ENCODE results near the gene SWSAP1. TPM values are rescaled to one million over a fixed set of nuclear protein-coding genes. Genes with fewer than 3 reads are reported as not detected.

The SWSAP1 gene
- total RNA-seq, 1 experiment from 2014 or later, result 2.5 TPM

DNA sequence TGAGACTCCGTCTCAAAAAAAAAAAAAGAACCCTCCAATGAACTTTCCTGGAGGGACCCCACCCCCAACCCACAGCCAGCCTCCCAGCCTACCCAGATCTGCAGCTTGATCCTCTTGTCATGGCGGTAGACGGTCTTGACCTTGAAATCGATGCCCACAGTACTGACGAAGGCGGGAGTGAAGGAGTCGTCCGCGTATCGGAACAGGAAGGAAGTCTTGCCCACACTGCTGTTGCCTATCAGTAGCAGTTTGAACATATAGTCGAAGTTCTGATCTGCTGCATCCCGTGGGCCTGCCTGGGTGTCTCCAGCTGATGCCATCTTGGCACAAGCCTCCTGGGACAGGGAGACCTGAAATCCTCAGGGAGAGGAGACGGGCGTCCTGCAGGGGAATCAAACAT lies 37.4 kb upstream of the SWSAP1 start:
- Histone ChIP-seq H3K79me2 (ENCODE audit: insufficient read depth, low read length) (no peaks in the 10 kb centered on the region), H4K20me1 (ENCODE audit: insufficient read depth) (no peaks in the 10 kb centered on the region), H3K4me2 (ENCODE audit: low read length) (no peak overlapping the region), H3K27me3 (ENCODE audit: insufficient read depth, low read length) (no peaks in the 10 kb centered on the region), H3K27ac (ENCODE audit: low read depth, low read length) (no peak overlapping the region), H3K4me1 (ENCODE audit: control insufficient read depth in 1 of 2, insufficient read depth in 2 of 2, low read length in 2 of 2) (peaks cover 6 to 18% of the 10 kb centered on the region in 2 experiments), H3K4me3 (replicated peaks in 1 of 2; ENCODE audit: low read depth in 1 of 2, low read length in 2 of 2) (no peak overlapping the region), H3K9me2 (ENCODE audit: insufficient read depth) (no peaks in the 10 kb centered on the region), H3K9ac (ENCODE audit: low read length) (no peak overlapping the region), H2AFZ (ENCODE audit: low read depth, low read length, poor library complexity, severe bottlenecking) (no peak overlapping the region), H3K36me3 (ENCODE audit: control insufficient read depth in 1 of 2, insufficient read depth in 2 of 2, low read length in 2 of 2) (peaks cover 15 to 16% of the 10 kb centered on the region in 2 experiments), H3K9me3 (ENCODE audit: control insufficient read depth in 1 of 2, insufficient read depth in 1 of 2, low read depth in 1 of 2, low read length in 2 of 2) (peaks cover 0 to 5% of the 10 kb centered on the region in 2 experiments; a peak in 1 of 4 replicates)
- intact Hi-C loops (cut with micrococcal nuclease), result no loop called here
- ChIA-PET RAD21 (ENCODE audit: low non-redundant PET in 1 of 2, low total read pairs in 2 of 2, uncharacterized antibody in 2 of 2, unreplicated experiment in 2 of 2) (interaction anchor here in 1 of 2 experiments (0.7 kb wide), 1 partner anchor 9 kb away, joined by 3 read pairs; the partner anchor contains the start of gene TMEM205), CTCF (interaction anchor here (1.2 kb wide), 1 partner anchor 43 kb away, joined by 3 read pairs; no protein-coding TSS in a partner anchor), POLR2A (no interaction called here)
- ATAC-seq, result no peak
- DNase-seq (ENCODE audit: low read depth, low spot score), result no peak
- BruUV-seq (replicated peaks), result no TSS peak
- TF ChIP-seq EZH2phosphoT487 (IDR thresholded peaks at IDR 0.05; ENCODE audit: borderline replicate concordance), result no peak
- TF ChIP-seq ZFX (IDR thresholded peaks at IDR 0.05), result no peak
- TF ChIP-seq CBX3 (IDR thresholded peaks at IDR 0.05; ENCODE audit: low read depth), result no peak
- TF ChIP-seq TCF7L2 (IDR thresholded peaks at IDR 0.05; ENCODE audit: borderline replicate concordance, extremely low read depth, insufficient read depth, insufficient read length), result no peak
- no peak for TF ChIP-seq RAD21 (IDR thresholded peaks at IDR 0.05; ENCODE audit: low read depth)
- TF ChIP-seq, protein P1, sequence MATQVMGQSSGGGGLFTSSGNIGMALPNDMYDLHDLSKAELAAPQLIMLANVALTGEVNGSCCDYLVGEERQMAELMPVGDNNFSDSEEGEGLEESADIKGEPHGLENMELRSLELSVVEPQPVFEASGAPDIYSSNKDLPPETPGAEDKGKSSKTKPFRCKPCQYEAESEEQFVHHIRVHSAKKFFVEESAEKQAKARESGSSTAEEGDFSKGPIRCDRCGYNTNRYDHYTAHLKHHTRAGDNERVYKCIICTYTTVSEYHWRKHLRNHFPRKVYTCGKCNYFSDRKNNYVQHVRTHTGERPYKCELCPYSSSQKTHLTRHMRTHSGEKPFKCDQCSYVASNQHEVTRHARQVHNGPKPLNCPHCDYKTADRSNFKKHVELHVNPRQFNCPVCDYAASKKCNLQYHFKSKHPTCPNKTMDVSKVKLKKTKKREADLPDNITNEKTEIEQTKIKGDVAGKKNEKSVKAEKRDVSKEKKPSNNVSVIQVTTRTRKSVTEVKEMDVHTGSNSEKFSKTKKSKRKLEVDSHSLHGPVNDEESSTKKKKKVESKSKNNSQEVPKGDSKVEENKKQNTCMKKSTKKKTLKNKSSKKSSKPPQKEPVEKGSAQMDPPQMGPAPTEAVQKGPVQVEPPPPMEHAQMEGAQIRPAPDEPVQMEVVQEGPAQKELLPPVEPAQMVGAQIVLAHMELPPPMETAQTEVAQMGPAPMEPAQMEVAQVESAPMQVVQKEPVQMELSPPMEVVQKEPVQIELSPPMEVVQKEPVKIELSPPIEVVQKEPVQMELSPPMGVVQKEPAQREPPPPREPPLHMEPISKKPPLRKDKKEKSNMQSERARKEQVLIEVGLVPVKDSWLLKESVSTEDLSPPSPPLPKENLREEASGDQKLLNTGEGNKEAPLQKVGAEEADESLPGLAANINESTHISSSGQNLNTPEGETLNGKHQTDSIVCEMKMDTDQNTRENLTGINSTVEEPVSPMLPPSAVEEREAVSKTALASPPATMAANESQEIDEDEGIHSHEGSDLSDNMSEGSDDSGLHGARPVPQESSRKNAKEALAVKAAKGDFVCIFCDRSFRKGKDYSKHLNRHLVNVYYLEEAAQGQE (IDR thresholded peaks at IDR 0.05; ENCODE audit: low read depth), result no peak
- TF ChIP-seq CEBPB (IDR thresholded peaks at IDR 0.05; ENCODE audit: low read depth), result no peak
- no peak for TF ChIP-seq SP1 (IDR thresholded peaks at IDR 0.05; ENCODE audit: low read depth)
- TF ChIP-seq, protein P2, sequence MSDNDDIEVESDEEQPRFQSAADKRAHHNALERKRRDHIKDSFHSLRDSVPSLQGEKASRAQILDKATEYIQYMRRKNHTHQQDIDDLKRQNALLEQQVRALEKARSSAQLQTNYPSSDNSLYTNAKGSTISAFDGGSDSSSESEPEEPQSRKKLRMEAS (IDR thresholded peaks at IDR 0.05), result no peak
- TF ChIP-seq YY1 (IDR thresholded peaks at IDR 0.05; ENCODE audit: extremely low read depth, insufficient replicate concordance, low read depth, low read length), result no peak
- TF ChIP-seq, protein P3, sequence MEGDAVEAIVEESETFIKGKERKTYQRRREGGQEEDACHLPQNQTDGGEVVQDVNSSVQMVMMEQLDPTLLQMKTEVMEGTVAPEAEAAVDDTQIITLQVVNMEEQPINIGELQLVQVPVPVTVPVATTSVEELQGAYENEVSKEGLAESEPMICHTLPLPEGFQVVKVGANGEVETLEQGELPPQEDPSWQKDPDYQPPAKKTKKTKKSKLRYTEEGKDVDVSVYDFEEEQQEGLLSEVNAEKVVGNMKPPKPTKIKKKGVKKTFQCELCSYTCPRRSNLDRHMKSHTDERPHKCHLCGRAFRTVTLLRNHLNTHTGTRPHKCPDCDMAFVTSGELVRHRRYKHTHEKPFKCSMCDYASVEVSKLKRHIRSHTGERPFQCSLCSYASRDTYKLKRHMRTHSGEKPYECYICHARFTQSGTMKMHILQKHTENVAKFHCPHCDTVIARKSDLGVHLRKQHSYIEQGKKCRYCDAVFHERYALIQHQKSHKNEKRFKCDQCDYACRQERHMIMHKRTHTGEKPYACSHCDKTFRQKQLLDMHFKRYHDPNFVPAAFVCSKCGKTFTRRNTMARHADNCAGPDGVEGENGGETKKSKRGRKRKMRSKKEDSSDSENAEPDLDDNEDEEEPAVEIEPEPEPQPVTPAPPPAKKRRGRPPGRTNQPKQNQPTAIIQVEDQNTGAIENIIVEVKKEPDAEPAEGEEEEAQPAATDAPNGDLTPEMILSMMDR (IDR thresholded peaks at IDR 0.05 in 2 of 3, conservative IDR thresholded peaks at IDR 0.05 in 1 of 3; ENCODE audit: borderline replicate concordance in 1 of 3, insufficient read depth in 1 of 3, low read depth in 2 of 3, low read length in 2 of 3), result no peak
- TF ChIP-seq POLR2A (IDR thresholded peaks at IDR 0.05; ENCODE audit: borderline replicate concordance, extremely low read depth, insufficient read depth, insufficient read length), result no peak
- TF ChIP-seq EZH2 (IDR thresholded peaks at IDR 0.05), result no peak
- no peak for TF ChIP-seq ZNF274 (IDR thresholded peaks at IDR 0.05; ENCODE audit: low read depth, low read length)
- TF ChIP-seq EGR1 (IDR thresholded peaks at IDR 0.05; ENCODE audit: low read depth), result no peak
- TF ChIP-seq, protein P4, sequence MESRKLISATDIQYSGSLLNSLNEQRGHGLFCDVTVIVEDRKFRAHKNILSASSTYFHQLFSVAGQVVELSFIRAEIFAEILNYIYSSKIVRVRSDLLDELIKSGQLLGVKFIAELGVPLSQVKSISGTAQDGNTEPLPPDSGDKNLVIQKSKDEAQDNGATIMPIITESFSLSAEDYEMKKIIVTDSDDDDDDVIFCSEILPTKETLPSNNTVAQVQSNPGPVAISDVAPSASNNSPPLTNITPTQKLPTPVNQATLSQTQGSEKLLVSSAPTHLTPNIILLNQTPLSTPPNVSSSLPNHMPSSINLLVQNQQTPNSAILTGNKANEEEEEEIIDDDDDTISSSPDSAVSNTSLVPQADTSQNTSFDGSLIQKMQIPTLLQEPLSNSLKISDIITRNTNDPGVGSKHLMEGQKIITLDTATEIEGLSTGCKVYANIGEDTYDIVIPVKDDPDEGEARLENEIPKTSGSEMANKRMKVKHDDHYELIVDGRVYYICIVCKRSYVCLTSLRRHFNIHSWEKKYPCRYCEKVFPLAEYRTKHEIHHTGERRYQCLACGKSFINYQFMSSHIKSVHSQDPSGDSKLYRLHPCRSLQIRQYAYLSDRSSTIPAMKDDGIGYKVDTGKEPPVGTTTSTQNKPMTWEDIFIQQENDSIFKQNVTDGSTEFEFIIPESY (IDR thresholded peaks at IDR 0.05; ENCODE audit: extremely low read depth, insufficient replicate concordance, low read length), result no peak
- no peak for TF ChIP-seq POLR2AphosphoS5 (IDR thresholded peaks at IDR 0.05; ENCODE audit: low read depth, low read length)
- TF ChIP-seq, protein P5, sequence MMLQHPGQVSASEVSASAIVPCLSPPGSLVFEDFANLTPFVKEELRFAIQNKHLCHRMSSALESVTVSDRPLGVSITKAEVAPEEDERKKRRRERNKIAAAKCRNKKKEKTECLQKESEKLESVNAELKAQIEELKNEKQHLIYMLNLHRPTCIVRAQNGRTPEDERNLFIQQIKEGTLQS (IDR thresholded peaks at IDR 0.05), result no peak
